DOHH2 (cell line): ENCODE data around the gene IL23R.

Source experiments
- H3F3A ChIP-seq: fragments of 200-600 bp; sonication (generic), shearing (Covaris generic); 2 replicates; pipeline ENCODE4 v1.6.0; 2016; ENCODE audit warnings: antibody characterized with exemption, mild to moderate bottlenecking; ENCODE audit not compliant: control insufficient read depth, insufficient read depth
- H3K27ac ChIP-seq: fragments of 200-600 bp; sonication (generic); 2 replicates; pipeline ENCODE4 v1.5.1; 2014; ENCODE audit warnings: low read depth, mild to moderate bottlenecking, low read length, moderate library complexity
- H3K27me3 ChIP-seq: fragments of 200-600 bp; sonication (generic); 2 replicates; pipeline ENCODE4 v1.6.1; 2014; ENCODE audit warnings: mild to moderate bottlenecking, low read length, mixed read lengths; ENCODE audit not compliant: control insufficient read depth
- H3K36me3 ChIP-seq: fragments of 200-600 bp; sonication (generic); 2 replicates; pipeline ENCODE4 v1.6.1; 2014; ENCODE audit warnings: mild to moderate bottlenecking, low read length, moderate library complexity, mixed read lengths; ENCODE audit not compliant: control insufficient read depth
- H3K4me1 ChIP-seq: fragments of 200-600 bp; sonication (generic); 2 replicates; pipeline ENCODE4 v1.6.1; 2014; ENCODE audit warnings: mild to moderate bottlenecking, low read length, mixed read lengths; ENCODE audit not compliant: control insufficient read depth
- H3K4me2 ChIP-seq: fragments of 200-600 bp; sonication (generic); 2 replicates; pipeline ENCODE4 v1.6.0; 2014; ENCODE audit warnings: mild to moderate bottlenecking, low read length, moderate library complexity
- H3K4me3 ChIP-seq: fragments of 200-600 bp; sonication (generic); 2 replicates; pipeline ENCODE4 v1.5.1; 2014; ENCODE audit warnings: mild to moderate bottlenecking, low read length, mixed read lengths
- H3K79me2 ChIP-seq: fragments of 200-600 bp; sonication (generic); 2 replicates; pipeline ENCODE4 v1.6.1; 2014; ENCODE audit warnings: mild to moderate bottlenecking, low read length, mixed read lengths; ENCODE audit not compliant: control insufficient read depth
- H3K9me2 ChIP-seq: fragments of 200-600 bp; sonication (generic); replicated peaks from 2 replicates; pipeline ENCODE4 v1.6.1; 2014; ENCODE audit warnings: mild to moderate bottlenecking, low read length, mixed read lengths; ENCODE audit not compliant: control insufficient read depth
- H3K9me3 ChIP-seq: fragments of 200-600 bp; sonication (generic); 2 replicates; pipeline ENCODE4 v1.6.1; 2014; ENCODE audit warnings: antibody characterized with exemption, low read length, mixed read lengths; ENCODE audit not compliant: control insufficient read depth, insufficient read depth
- H4K20me1 ChIP-seq: fragments of 200-600 bp; sonication (generic); 2 replicates; pipeline ENCODE4 v1.6.0; 2014; ENCODE audit warnings: low read depth, mild to moderate bottlenecking, antibody characterized with exemption, low read length, moderate library complexity; ENCODE audit not compliant: control insufficient read depth, insufficient read depth
- EZH2phosphoT487 ChIP-seq: fragments of 200-600 bp; sonication (generic); IDR thresholded peaks from 2 replicates; pipeline ENCODE4 v1.6.1; 2017; ENCODE audit warnings: borderline replicate concordance, mild to moderate bottlenecking, antibody characterized with exemption, low read length, moderate library complexity, mixed read lengths
- TF ChIP-seq, protein P1 (sequence below): fragments of 200-600 bp; sonication (generic); IDR thresholded peaks from one replicate; pipeline ENCODE4 v1.5.1; 2014; ENCODE audit warnings: antibody characterized with exemption, mild to moderate bottlenecking, low read depth, low read length; ENCODE audit not compliant: poor library complexity, severe bottlenecking

The IL23R gene

GRCh38 chr1:67135354-67135753, 30.9 kb upstream of the IL23R start:
- no peaks in the 10 kb centered on the region for H3K4me1 ChIP-seq
- no peaks in the 10 kb centered on the region for H3K9me3 ChIP-seq
- TF ChIP-seq, protein P1, sequence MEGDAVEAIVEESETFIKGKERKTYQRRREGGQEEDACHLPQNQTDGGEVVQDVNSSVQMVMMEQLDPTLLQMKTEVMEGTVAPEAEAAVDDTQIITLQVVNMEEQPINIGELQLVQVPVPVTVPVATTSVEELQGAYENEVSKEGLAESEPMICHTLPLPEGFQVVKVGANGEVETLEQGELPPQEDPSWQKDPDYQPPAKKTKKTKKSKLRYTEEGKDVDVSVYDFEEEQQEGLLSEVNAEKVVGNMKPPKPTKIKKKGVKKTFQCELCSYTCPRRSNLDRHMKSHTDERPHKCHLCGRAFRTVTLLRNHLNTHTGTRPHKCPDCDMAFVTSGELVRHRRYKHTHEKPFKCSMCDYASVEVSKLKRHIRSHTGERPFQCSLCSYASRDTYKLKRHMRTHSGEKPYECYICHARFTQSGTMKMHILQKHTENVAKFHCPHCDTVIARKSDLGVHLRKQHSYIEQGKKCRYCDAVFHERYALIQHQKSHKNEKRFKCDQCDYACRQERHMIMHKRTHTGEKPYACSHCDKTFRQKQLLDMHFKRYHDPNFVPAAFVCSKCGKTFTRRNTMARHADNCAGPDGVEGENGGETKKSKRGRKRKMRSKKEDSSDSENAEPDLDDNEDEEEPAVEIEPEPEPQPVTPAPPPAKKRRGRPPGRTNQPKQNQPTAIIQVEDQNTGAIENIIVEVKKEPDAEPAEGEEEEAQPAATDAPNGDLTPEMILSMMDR, result no peak
- TF ChIP-seq EZH2phosphoT487, result no peak
- 0 out of 2 replicates have a peak, but pooled peaks cover 2% of the 10 kb centered on the region for H3F3A ChIP-seq
- H3K36me3 ChIP-seq, result no peaks in the 10 kb centered on the region
- H3K79me2 ChIP-seq, result no peaks in the 10 kb centered on the region
- H3K27ac ChIP-seq, result no peak overlapping the region
- H3K27me3 ChIP-seq, result no peaks in the 10 kb centered on the region
- no peaks in the 10 kb centered on the region for H3K9me2 ChIP-seq
- no peak overlapping the region for H3K4me2 ChIP-seq
- no peak overlapping the region for H3K4me3 ChIP-seq
- no peaks in the 10 kb centered on the region for H4K20me1 ChIP-seq

GRCh38 chr1:67137307-67137753, 28.9 kb upstream of the IL23R start:
- Histone ChIP-seq H3K4me1 (no peaks in the 10 kb centered on the region), H3K4me2 (no peak overlapping the region), H4K20me1 (no peaks in the 10 kb centered on the region), H3F3A (0 out of 2 replicates have a peak, but pooled peaks cover 2% of the 10 kb centered on the region), H3K27me3 (no peaks in the 10 kb centered on the region), H3K9me3 (no peaks in the 10 kb centered on the region), H3K79me2 (no peaks in the 10 kb centered on the region), H3K9me2 (no peaks in the 10 kb centered on the region), H3K27ac (no peak overlapping the region), H3K4me3 (no peak overlapping the region), H3K36me3 (no peaks in the 10 kb centered on the region)
- no peak for TF ChIP-seq EZH2phosphoT487
- TF ChIP-seq, protein P1, result no peak

- Histone ChIP-seq H3K79me2 (no peaks in the 10 kb centered on the region), H3K9me3 (no peaks in the 10 kb centered on the region), H3K27me3 (no peaks in the 10 kb centered on the region), H3K27ac (no peak overlapping the region), H4K20me1 (no peaks in the 10 kb centered on the region), H3F3A (0 out of 2 replicates have a peak, but pooled peaks cover 2% of the 10 kb centered on the region), H3K9me2 (no peaks in the 10 kb centered on the region), H3K4me3 (no peak overlapping the region), H3K4me1 (0 out of 2 replicates have a peak, but pooled peaks cover 2% of the 10 kb centered on the region), H3K4me2 (no peak overlapping the region), H3K36me3 (no peaks in the 10 kb centered on the region)
- TF ChIP-seq, protein P1, result no peak
- TF ChIP-seq EZH2phosphoT487, result no peak
These were observed 27.3 kb upstream of the IL23R start for GRCh38 chr1:67138813-67139499.
